ENCODE results near the gene IMPDH1. TPM values are rescaled to one million over a fixed set of nuclear protein-coding genes. Genes with fewer than 3 reads are reported as not detected.

The IMPDH1 gene
- total RNA-seq, 1 donor: 37.2 TPM

GRCh38 chr7:128393526-128394330, 16.1 kb downstream of the IMPDH1 start:
- no peak for DNase-seq (ENCODE audit: low read depth)
- TF ChIP-seq, protein P1, sequence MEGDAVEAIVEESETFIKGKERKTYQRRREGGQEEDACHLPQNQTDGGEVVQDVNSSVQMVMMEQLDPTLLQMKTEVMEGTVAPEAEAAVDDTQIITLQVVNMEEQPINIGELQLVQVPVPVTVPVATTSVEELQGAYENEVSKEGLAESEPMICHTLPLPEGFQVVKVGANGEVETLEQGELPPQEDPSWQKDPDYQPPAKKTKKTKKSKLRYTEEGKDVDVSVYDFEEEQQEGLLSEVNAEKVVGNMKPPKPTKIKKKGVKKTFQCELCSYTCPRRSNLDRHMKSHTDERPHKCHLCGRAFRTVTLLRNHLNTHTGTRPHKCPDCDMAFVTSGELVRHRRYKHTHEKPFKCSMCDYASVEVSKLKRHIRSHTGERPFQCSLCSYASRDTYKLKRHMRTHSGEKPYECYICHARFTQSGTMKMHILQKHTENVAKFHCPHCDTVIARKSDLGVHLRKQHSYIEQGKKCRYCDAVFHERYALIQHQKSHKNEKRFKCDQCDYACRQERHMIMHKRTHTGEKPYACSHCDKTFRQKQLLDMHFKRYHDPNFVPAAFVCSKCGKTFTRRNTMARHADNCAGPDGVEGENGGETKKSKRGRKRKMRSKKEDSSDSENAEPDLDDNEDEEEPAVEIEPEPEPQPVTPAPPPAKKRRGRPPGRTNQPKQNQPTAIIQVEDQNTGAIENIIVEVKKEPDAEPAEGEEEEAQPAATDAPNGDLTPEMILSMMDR (IDR thresholded peaks at IDR 0.05; ENCODE audit: insufficient read depth, low read length): no peak
- H3K4me3 ChIP-seq (ENCODE audit: low read depth, low read length): no peak overlapping the region

DNA sequence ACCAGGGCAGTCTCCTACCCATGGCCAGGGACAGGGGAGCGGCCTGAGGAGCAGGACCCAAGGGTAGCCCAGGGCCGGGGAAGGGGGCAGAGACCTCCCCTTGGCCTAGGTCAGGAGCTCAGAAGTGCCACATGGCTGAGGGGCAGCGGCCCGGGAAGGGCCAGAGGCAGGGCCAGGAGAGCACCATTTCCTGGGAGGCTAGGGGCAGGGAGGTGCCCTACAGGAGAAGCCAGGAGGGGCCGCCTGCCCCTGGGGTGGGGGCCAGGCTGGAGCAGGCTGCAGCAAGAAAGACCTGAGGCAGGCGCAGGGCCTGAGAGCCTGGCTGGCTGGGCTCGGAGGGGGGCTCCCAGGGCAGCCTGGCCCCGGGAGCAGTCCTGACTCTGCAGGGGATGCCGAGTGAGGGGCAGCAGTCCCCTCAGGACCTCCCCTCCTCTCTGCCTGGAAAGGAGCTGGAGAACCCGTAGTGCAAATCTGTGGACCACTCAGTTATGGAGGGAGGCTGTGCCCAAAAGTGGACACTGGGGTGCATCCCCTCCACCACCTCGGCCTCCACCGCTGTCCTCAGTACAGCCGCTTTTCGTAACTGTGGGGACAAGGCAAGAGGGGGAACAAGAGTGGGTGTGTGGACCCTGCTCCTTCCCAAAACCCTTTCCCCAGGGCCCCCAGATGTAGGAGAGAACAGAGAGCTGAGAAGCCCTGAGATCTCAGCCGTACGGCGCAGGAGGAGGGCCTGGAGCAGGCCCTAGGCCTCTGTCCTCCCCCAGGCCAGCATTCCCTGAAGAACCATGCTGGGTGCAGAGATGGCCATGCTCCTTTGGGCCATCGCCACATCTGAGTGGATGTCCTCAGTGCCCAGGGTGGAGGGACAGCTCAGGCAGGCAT, 17.1 kb downstream of the IMPDH1 start:
- H3K4me3 ChIP-seq (ENCODE audit: low read depth, low read length): no peak overlapping the region
- TF ChIP-seq, protein P1 (IDR thresholded peaks at IDR 0.05; ENCODE audit: insufficient read depth, low read length): no peak
- no peak for DNase-seq (ENCODE audit: low read depth)

GRCh38 chr7:128391805-128392204, 18.0 kb downstream of the IMPDH1 start:
- DNase-seq (ENCODE audit: low read depth): no peak
- H3K4me3 ChIP-seq (ENCODE audit: low read depth, low read length): no peak overlapping the region
- TF ChIP-seq, protein P1 (IDR thresholded peaks at IDR 0.05; ENCODE audit: insufficient read depth, low read length): no peak

DNA sequence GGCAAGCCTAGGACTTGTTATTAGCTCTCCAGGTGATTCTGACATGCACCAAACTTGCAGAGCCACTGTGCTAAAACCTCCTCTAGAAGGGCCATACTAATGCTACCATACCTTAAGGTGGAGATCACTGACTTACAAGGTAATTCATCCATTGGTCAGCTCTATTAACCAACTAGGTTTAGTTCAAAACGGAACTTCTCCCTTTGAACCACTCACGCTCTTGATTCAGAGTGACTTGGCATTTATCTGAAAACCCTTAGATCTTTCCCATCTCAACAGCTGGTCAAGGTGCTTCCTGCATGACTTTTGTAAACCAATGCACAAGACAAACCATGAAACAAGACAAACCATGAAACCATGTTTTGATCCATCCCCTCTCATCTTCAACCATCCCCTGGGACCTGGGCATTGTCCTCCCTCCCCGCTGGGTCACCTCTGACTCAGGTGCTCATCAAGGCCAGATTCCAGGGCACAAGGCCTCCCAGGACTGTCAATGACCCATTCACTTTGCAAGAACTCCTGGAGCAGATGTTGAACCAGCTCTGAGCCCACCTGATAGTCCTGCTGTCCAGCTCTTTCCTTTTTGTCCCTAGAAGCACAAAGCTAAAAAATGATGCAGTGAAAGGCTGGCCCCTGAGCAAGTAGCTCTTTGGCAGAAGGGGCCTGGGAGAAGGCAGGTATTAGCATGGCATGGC, 18.8 kb downstream of the IMPDH1 start:
- TF ChIP-seq, protein P1 (IDR thresholded peaks at IDR 0.05; ENCODE audit: insufficient read depth, low read length): no peak
- H3K4me3 ChIP-seq (ENCODE audit: low read depth, low read length): no peak overlapping the region
- no peak for DNase-seq (ENCODE audit: low read depth)

DNA sequence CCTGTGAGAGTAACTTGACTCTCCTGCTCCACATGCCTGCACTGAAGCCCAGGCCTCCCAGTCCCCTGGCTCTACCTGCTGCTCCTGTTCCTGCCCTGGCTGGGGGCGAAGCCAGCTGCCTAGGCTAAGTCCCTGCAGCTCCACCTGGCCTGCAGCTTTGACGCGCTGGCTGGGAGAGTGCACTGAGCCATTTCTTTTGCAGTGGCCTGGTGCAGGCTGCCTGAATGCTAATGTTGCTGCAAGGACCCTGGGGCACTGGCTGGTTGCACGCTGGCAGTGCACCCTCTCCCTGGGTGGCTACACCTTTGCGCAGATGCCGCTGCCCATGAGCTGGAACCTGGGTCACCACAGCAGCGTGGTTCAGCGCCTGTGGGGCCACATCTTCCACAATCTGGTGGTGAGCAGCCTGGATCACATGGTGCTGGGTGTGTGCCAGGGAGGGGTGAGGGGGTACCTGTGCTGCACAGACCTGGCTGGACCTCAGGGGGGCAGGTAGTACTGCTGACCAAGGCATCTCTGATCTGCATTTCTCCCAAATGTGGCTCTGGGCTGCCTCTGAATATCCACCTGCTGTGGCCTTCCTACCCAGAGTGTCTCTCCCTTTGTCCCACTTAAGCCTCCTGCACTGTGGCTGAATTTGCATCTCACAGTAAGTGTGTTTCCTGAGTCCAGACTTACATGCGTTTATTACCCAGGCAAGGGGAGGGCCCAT, 20.0 kb downstream of the IMPDH1 start:
- no peak overlapping the region for H3K4me3 ChIP-seq (ENCODE audit: low read depth, low read length)
- TF ChIP-seq, protein P1 (IDR thresholded peaks at IDR 0.05; ENCODE audit: insufficient read depth, low read length): no peak
- DNase-seq (ENCODE audit: low read depth): no peak

DNA sequence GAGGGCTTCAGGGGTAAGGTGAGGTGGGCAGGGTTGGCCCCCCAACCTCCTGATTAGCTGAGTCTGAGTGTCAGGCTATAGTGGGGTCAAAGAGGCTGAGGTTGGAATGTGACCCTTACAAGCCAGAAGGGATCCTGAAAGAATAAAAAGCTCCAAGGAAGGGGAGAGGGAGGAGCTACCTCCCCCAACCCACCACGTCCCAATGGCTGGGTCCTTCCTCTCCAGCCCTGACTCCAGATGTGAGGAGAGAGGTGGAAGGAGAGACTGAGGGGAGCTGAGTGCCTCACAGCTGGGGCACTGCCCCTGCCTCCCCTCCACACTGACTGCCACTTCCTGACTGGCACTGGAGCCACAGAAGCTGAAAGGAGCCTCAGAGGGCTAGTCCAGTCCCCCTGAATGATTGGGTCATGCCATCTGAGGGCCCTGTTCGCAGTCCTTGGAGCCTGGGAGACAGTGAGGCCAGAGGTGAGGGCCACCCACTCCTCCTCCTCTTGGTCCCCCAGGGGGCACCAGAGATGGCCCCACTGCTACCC, 20.6 kb downstream of the IMPDH1 start:
- H3K4me3 ChIP-seq (ENCODE audit: low read depth, low read length): no peak overlapping the region
- TF ChIP-seq, protein P1 (IDR thresholded peaks at IDR 0.05; ENCODE audit: insufficient read depth, low read length): no peak
- DNase-seq (ENCODE audit: low read depth): no peak

Measured in fibroblast of the aortic adventitia (primary cell).